NCI-H2029 treated with DMSO at 0.1 percent for 48 hours (cell line): ENCODE results near the gene PCDHB8.
"Not testable (repeated sequence)": the region's sequence is repeated elsewhere in the genome, so short reads cannot be mapped to it uniquely, and the experiment has no call there.

Experiments
- DNase-seq: peaks from one replicate; lab custom pipeline; 2025; lab: John Stamatoyannopoulos, UW

The PCDHB8 gene

GRCh38 chr5:141184117-141184855 lies 6.7 kb downstream of the PCDHB8 start:
- not testable (repeated sequence) for DNase-seq

- no peak for DNase-seq
These were observed 9.4 kb downstream of the PCDHB8 start, which contains the start of gene PCDHB9 for GRCh38 chr5:141186897-141187512. TSS of gene PCDHB9 (plus strand) at chr5:141187161. CDS start at chr5:141187319, 158 bp downstream.

- not testable (repeated sequence) for DNase-seq
These were observed 11.1 kb downstream of the PCDHB8 start for GRCh38 chr5:141188682-141189081.

- DNase-seq: not testable (repeated sequence)
These were observed 11.5 kb downstream of the PCDHB8 start for GRCh38 chr5:141189131-141189530.

- DNase-seq: no peak
These were observed 14.6 kb downstream of the PCDHB8 start, which contains the start of gene PCDHB10 for GRCh38 chr5:141192110-141192725. TSS of gene PCDHB10 (plus strand) at chr5:141192353. CDS start at chr5:141192553, 200 bp downstream.

- DNase-seq: not testable (repeated sequence)
These were observed 16.7 kb downstream of the PCDHB8 start for GRCh38 chr5:141194332-141194731.

GRCh38 chr5:141196363-141196762 lies 18.8 kb downstream of the PCDHB8 start:
- no peak for DNase-seq

GRCh38 chr5:141199359-141200235 lies 22.0 kb downstream of the PCDHB8 start, which contains the start of gene PCDHB11:
TSS of gene PCDHB11 (plus strand) at chr5:141199627. CDS start at chr5:141199775, 148 bp downstream.
- DNase-seq: no peak

- DNase-seq: not testable (repeated sequence)
These were observed 23.5 kb downstream of the PCDHB8 start for GRCh38 chr5:141201126-141201525.

- DNase-seq: not testable (repeated sequence)
These were observed 24.1 kb downstream of the PCDHB8 start for GRCh38 chr5:141201646-141202045.

GRCh38 chr5:141208478-141208877 lies 30.9 kb downstream of the PCDHB8 start, which contains the start of gene PCDHB12:
TSS of gene PCDHB12 (plus strand) at chr5:141208719. CDS start at chr5:141208908, 189 bp downstream.
- no peak for DNase-seq

GRCh38 chr5:141210281-141210680 lies 32.7 kb downstream of the PCDHB8 start:
- not testable (repeated sequence) for DNase-seq

GRCh38 chr5:141210849-141211248 lies 33.3 kb downstream of the PCDHB8 start:
- not testable (repeated sequence) for DNase-seq

- DNase-seq: not testable (repeated sequence)
These were observed 36.2 kb downstream of the PCDHB8 start, which contains the start of gene PCDHB13 for GRCh38 chr5:141213656-141214339. TSS of gene PCDHB13 (plus strand) at chr5:141213919. CDS start at chr5:141214124, 205 bp downstream.

GRCh38 chr5:141214583-141214982 lies 37.0 kb downstream of the PCDHB8 start:
- not testable (repeated sequence) for DNase-seq

GRCh38 chr5:141215504-141215903 lies 37.9 kb downstream of the PCDHB8 start:
- not testable (repeated sequence) for DNase-seq

- DNase-seq: not testable (repeated sequence)
These were observed 38.4 kb downstream of the PCDHB8 start for GRCh38 chr5:141216035-141216434.

- peak; percentile 19 for DNase-seq
These were observed 45.7 kb downstream of the PCDHB8 start, which contains the start of gene PCDHB14 for GRCh38 chr5:141223112-141223783. TSS of gene PCDHB14 (plus strand) at chr5:141223343. CDS start at chr5:141223506, 163 bp downstream.

GRCh38 chr5:141224844-141225243 lies 47.3 kb downstream of the PCDHB8 start:
- DNase-seq: not testable (repeated sequence)

GRCh38 chr5:141225421-141225820 lies 47.8 kb downstream of the PCDHB8 start:
- DNase-seq: not testable (repeated sequence)
